AG20443 (cell line): ENCODE results near the gene DDX56.
"Not testable (repeated sequence)": the region's sequence is repeated elsewhere in the genome, so short reads cannot be mapped to it uniquely, and the experiment has no call there.

Experiments
- DNase-seq: peaks from one replicate; pipeline ENCODE4 v3.0.0; 2012; ENCODE audit warnings: low spot score, mixed read lengths

DDX56 gene

GRCh38 chr7:44563171-44563679, 10.5 kb downstream of the DDX56 start:
- DNase-seq: no peak

- not testable (repeated sequence) for DNase-seq
Measured at GRCh38 chr7:44562622-44562962, 11.1 kb downstream of the DDX56 start.

DNA sequence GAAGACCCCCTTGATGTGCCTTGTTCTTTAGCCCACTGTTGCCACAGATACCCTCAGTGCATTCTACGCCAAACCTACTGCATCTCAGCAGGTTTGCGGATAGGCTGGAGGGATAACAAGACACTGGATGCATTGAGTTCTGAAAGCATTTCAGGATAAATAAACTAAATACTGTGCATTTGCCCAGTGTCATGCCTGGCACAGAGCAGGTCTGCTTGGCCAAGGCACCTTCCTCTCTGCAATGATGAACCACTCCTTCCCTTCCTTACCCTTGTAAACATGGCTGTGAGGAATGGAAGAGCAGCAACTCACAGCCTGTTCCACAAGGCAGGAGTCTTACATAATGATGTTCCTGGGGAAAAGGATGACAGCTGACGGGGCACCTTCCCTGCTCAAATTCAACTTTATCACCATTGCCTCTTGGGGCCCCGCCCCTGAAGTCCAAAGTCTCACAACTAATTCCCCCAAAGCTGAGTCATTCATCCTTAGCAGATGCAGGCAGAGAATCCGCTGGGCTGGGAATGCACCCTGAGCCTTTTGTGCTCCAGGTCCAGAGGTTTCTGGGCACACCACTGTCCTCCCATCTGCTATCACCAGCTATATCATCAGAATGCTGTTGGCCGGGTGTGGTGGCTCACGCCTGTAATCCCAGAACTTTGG, 11.6 kb downstream of the DDX56 start:
- peak; percentile 54 for DNase-seq

DNA sequence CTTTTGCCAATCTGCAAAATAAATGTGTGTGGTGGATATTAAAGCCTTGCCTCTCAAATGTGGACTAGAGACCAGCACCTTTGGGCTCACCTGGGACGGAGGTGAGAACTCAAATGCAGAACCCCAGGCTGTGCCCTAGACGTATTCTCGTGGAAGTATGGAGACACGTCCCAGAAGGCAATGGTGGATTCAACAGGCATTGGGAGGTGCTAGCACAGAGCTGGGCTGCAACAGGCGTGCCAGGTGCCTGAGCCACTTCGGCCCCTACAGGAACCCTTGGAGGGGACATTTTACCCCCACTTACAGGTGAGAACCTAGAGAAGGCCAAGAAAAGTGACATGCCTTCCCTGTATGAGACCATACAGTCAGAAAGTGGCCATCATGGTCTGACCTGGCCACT, 12.2 kb downstream of the DDX56 start:
- no peak for DNase-seq

DNA sequence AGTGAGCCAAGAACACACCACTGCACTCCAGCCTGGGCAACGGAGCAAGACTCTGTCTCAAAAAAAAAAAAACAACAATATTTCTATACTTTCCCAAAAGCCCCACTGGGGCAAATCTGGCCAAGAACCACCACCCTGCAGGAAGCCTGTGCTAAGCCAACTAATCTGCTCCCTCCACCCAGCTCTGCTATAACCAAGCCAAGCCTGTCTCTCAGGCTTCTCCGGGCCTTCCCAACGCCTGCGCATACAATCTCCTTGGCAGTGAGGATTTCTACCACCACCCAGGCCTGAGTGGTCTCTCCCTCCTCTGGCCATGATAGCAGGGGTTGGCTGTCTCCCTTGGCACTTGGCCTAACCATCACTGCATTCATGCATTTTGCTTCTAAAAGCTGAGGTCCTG, 14.2 kb downstream of the DDX56 start:
- DNase-seq: no peak

- DNase-seq: no peak
Measured at GRCh38 chr7:44557485-44557884, 16.2 kb downstream of the DDX56 start.

DNA sequence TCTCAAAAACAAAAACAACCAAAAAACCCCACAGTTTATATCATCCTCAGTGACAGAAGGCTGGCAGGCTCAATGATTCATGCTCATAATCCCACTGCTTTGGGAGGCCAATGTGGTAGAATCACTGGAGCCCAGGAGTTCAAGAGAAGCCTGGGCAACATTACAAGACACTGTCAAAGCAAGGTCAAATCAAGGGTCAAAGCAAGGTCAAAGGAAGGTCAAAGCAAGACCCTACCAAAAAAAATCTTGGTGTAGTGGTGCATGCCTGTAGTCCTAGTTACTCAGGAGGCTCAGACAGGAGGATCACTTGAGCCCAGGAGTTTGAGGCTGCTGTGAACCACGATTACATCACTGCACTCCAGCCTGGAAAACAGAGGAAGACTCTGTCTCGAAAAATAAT, 18.4 kb downstream of the DDX56 start:
- no peak for DNase-seq

- not testable (repeated sequence) for DNase-seq
Measured at GRCh38 chr7:44552473-44553005, 21.2 kb downstream of the DDX56 start.

- no peak for DNase-seq
Measured at GRCh38 chr7:44549457-44549856, 24.3 kb downstream of the DDX56 start.

- no peak for DNase-seq
Measured at GRCh38 chr7:44548893-44549292, 24.8 kb downstream of the DDX56 start.

DNA sequence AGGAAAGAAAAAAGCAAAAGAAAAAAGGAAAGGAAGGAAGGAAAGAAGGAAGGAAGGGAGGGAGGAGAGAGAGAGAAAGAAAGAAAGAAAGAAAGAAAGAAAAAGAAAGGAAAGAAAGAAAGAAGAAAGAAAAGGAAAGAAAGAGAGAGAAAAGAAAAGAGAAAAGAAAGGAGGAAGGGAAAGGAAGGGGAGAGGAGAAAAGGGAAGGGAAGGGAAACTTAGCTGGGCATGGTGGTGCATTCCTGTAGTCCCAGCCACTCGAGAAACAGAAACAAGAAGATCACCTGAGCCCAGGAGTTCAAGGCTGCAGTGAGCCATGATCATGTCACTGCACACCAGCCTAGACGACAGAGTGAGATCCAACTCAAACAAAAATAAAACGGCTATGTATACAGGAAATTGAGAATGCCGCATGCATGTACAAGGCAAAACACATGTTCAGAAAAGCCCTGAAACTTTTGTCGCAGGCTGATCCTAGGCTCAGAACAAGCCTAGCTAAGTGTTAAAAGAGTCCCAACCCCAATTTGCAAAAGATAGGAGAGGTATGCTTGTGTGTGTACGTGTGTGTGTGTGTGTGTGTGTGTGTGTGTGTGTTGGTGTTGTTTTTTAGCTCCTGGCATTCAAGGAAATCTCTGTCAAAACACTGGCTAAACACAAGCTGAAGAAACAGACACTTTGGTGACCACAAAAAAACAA, 26.0 kb downstream of the DDX56 start:
- no peak for DNase-seq

DNA sequence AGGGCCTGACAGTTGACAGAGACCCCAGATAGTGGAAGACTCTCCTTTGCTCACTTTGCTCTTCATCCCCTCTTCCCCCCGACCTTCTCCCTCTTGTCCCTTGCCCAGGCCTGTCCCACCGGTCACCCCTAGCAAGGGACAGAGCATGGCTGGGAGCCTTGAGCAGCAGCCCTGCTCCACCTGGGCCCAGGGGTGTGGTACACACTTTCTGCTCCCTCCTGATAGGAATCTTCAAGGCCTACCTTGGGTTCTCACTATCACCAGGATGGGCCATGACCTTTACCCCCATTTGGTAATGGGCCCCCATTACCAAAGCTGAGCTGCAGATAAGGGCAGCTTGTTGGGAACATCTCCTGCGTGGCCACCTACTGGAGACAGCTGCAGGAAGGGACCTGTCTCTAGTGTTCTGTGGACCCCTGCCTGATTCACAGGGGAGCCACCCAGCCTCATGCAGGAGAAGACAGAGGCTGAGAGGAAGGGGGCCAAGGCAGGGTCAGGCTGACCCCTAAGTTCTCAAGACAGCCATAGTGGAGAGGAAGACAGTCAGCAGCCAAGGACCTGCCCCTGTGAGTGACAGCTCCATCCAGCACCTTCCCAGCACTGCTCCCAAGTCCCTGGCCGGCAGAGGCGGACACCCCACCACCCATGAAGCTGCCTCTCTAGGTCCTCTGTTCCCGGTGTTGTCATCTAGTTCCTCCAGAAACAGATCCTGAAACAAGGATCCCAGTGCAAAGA, 31.7 kb downstream of the DDX56 start:
- no peak for DNase-seq

DNA sequence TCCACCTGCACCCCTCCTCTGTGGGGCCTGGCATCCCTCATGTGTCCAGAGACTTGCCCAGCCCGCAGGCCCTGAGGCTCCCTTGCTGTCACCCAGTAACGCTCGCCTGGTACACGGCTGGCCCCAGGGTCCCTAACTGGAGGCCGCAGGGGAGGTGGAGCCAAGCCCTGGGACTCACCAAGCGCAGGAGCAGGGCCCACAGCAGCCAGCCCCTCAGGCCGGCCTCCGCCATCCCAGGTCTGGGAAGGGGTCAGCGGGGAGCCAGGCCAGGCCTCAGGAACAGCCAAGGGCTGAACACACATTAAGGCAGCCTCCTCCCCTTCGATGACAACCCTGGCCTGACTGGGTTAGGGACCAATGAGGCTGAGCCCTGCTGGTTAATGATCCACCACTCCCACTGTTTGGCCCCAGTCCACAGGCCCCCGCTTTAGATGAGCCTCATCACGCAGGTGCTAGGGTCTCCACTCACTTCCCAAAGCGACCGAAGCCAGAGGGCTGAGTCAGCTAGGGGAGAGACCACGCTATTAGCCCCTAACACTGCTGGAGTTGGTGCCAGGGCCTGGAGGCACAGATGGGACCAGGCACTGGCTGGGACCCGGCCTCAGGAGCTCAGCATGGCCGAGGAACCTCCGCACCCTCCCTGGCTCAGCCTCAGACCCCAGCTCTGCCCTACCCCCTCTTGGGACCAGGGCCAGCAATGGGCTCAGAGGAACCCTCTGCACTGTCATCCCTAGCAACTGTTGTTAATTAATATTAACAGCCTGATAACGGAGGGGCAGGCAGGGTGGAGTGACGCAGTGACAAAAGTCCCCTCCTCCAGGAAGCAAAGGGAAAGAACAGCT, 32.5 kb downstream of the DDX56 start, which contains the start of gene NPC1L1:
TSS of gene NPC1L1 (minus strand) at position 303 of the 842 bp plus-strand sequence. CDS start at position 232, 71 bp downstream.
- DNase-seq: peak; percentile 8

GRCh38 chr7:44540592-44541027, 33.1 kb downstream of the DDX56 start:
- no peak for DNase-seq

- DNase-seq: peak; percentile 8
Measured at GRCh38 chr7:44539669-44540506, 33.8 kb downstream of the DDX56 start.

DNA sequence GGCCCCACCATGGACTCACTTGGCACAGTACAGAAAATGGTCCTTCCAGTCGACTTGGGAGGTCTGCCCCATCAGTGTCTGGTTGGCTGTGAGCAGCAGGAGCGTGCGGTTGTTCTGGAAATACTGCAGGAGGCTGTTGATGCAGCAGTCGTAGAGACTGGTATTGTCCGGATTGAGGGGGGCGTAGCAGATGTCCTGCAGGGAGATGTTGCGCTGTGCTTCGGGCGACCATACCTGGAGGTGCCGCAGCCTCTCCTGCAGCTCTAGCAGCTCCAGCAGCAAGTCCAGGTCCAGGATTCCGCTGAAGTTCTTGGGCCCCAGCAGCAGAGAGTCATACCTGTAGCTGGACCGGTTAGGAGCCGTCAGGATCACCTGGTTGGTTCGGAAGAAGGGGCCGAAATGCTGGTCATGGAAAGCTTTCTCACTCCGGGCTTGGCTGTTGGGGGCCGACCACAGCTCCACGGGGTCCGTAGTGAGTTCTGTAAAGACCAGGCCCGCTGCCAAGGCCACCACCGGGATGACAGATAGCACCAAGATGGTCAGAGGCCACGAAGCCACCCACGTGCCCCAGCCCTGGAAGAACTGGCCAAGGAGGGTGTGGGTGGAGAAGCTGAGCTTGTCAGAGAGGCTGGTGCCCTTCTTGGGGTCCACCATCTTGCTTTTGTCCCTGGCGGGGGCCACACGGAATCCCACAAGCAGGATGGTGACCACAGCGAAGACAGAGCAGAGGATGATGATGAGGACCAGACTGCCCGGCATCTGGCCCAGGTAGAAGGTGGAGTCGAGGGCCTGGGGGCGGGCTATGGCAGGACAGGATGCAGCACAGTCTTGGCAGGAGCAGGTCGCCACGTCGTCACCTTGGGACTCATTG, 34.7 kb downstream of the DDX56 start:
- peak; percentile 8 for DNase-seq

GRCh38 chr7:44538093-44538797, 35.5 kb downstream of the DDX56 start:
- no peak for DNase-seq

DNA sequence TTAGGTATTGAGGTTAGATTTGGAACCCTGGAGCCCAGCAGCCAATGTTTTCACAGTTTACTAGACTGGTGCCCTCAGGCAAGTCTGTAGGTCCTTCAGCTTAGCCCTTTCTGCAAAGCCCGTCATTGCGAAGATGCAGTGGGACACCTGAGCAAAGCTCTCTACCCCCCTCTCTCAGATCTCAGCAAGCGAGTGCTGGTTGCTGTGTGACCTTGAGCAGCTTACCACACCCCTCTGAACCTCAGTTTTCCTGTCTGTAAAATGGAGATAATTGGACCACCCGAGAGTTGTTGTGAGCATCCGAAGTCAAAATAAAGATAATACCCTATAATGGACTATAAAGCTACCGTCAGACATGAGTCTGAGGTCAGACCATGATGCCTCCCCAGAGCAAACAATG, 36.3 kb downstream of the DDX56 start:
- peak; percentile 8 for DNase-seq

GRCh38 chr7:44536090-44536489, 37.6 kb downstream of the DDX56 start:
- DNase-seq: no peak
